Heart left ventricle (tissue), 16 donors: ENCODE measurements around the gene LDHA. TPM values are rescaled to one million over a fixed set of nuclear protein-coding genes. Genes with fewer than 3 reads are reported as not detected.

Source experiments
- ATAC-seq, 4 donors: fragments of 200-7000 bp; cut with Tn5 transposase; one replicate each; pipeline ENCODE4 v1.9.1; 2020 to 2022; ENCODE audit warnings: moderate library complexity in 4 of 4, mild to moderate bottlenecking in 3 of 4, moderate number of reproducible peaks in 1 of 4
- DNase-seq, 5 donors: peaks; one replicate each; pipeline ENCODE4 v3.0.0-alpha.2; 2020
- H3K27ac ChIP-seq, 12 donors: fragments of 200-600 bp; sonication (generic) in 4 of 12; one replicate each; pipeline versions ENCODE4 v1.5.0 to v1.8.0; 2016 to 2022; ENCODE audit warnings: mild to moderate bottlenecking in 2 of 12
- H3K27me3 ChIP-seq, 9 donors: fragments of 200-600 bp; sonication (generic) in 2 of 9; one replicate each; pipeline versions ENCODE4 v1.5.1 to v1.8.0; 2016 to 2022; ENCODE audit warnings: mild to moderate bottlenecking in 3 of 9
- H3K36me3 ChIP-seq, 9 donors: fragments of 200-600 bp; sonication (generic) in 2 of 9; one replicate each; pipeline versions ENCODE4 v1.5.0 to v1.8.0; 2018 to 2022; ENCODE audit warnings: mild to moderate bottlenecking in 2 of 9
- H3K4me1 ChIP-seq, 12 donors: fragments of 200-600 bp; sonication (generic) in 4 of 12; one replicate each; pipeline versions ENCODE4 v1.5.0 to v1.8.0; 2016 to 2022; ENCODE audit warnings: mild to moderate bottlenecking in 3 of 12
- H3K4me3 ChIP-seq, 12 donors: fragments of 200-600 bp; sonication (generic) in 4 of 12; one replicate each; pipeline versions ENCODE4 v1.5.0 to v1.8.0; 2017 to 2022; ENCODE audit warnings: mild to moderate bottlenecking in 9 of 12, moderate library complexity in 4 of 12
- H3K9me3 ChIP-seq, 12 donors: fragments of 200-600 bp; sonication (generic) in 4 of 12; one replicate each; pipeline versions ENCODE4 v1.5.0 to v1.8.0; 2016 to 2022; ENCODE audit warnings: mild to moderate bottlenecking in 1 of 12
- POLR2A ChIP-seq, 2 donors: fragments of 450-650 bp; IDR thresholded peaks; one replicate each; pipeline ENCODE4 v1.6.1; 2017; ENCODE audit warnings: antibody characterized with exemption in 2 of 2, mild to moderate bottlenecking in 2 of 2, moderate library complexity in 2 of 2
- WGBS, 4 donors: extraction: QIAGEN DNeasy Blood & Tissue Kit in 2 of 4; methylation state at CpG; one replicate each; pipeline versions ENCODE4 v1.1.5 to v1.1.7; 2013 to 2018; 5-methylcytosine and 5-hydroxymethylcytosine counted together
- intact Hi-C, 10 donors: fragments of 100-400 bp; cut with DNase I; formaldehyde crosslinking; loops; one replicate each; pipeline versions ENCODE4 v1.11.1 to v1.14.2; 2022
- polyA plus RNA-seq, 2 donors: library from polyadenylated mRNA; stranded (reverse); fragments of 200-250 nt; gene quantifications; one replicate each; pipeline ENCODE4 v1.2.3, GENCODE V29; 2013
- total RNA-seq, 9 donors: library from RNA; depleted of rRNA in 2 of 9; stranded (reverse); fragments of >200 nt in 2 of 9; fragmentation: NEBNext Ultra II Directional in 3 of 9; extraction: Animal tissue kit (Norgen Biotek cat#: 25700) in 3 of 9; gene quantifications; one replicate each; pipeline versions ENCODE4 v1.1.0 to v1.2.4, GENCODE V29; 2016 to 2023
- TF ChIP-seq, protein P1 (sequence below), 12 donors: fragments of 200-600 bp; sonication (generic) in 4 of 12; IDR thresholded peaks; one replicate each; pipeline versions ENCODE4 v1.5.0 to v1.8.0; 2018 to 2022; ENCODE audit warnings: antibody characterized with exemption in 12 of 12, mild to moderate bottlenecking in 5 of 12
- donor health status: ischemic (EF 13 %, LVEDD 7.1; RV severe dilation, severe dysfunction).
- donor health status: healthy with polysubstance abuse.
- donor health status: DM: no; HTN: yes; CAD: no.
- donor health status: DM: no; HTN: no; CAD: no.
- donor health status: ischemic (EF 25% LVEDD 6.9; RV normal size, moderate dysfunction).
- donor health status: ischemic (EF 25% LVEDD 5.7; RV mildly dilated, moderate dysfunction).
- donor health status: healthy.
- donor health status: DM: yes; HTN: yes; CAD: no.
- donor health status: ischemic (EF 35%, LVEDD 5.7; RV mildly dilated, moderate dysfunction).
- donor health status: nonischemic (EF 11% LVEDD 7.7; RV severe dilation, severe dysfunction).
- donor health status: DM: yes; HTN: yes; CAD: no.
- donor health status: PGD.
- donor health status: ischemic (EF 29% LVEDD 5.4; RV normal size, mild dysfunction).
- donor health status: nonischemic (EF 23%, LVEDD 6.1; RV moderate dilation, normal function).

The LDHA gene
- total and polyA plus RNA-seq, 11 donors: 191 to 961 (median 322) TPM

DNA sequence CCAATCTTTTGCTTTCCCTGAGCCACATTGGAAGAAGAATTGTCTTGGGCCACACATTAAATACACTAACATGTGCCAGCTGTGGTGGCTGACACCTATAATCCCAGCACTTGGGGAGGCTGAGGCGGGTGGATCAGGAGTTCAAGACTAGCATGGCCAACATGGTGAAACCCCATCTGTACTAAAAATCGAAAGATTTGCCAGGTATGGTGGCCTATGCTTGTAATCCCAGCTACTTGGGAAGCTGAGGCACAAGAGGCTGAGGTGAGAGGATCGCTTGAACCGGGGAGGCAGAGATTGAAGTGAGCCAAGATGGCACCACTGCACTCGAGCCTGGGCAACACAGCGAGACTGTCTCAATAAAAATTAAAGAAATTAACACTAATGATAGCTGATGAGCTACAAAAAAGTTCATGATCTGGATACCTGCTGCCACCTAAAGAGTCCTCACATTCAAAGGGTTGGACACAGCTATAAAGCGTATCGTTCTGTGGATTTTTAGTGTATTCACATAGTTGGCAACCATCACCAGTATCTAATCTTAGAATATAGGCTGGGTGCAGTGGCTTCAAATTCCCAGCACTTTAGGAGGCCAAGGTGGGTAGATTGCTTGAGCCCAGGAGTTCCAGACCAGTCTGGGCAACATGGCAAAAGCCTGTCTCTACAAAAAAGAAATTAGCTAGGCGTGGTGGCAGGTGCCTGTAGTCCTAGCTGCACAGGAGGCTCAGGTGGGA, 14.4 kb downstream of the LDHA start:
- no peak overlapping the region for H3K4me3 ChIP-seq
- H3K27ac ChIP-seq: no peak overlapping the region
- no peaks in the 10 kb centered on the region for H3K9me3 ChIP-seq
- H3K4me1 ChIP-seq: peaks cover 0 to 5% (median 0%) of the 10 kb centered on the region in 12 donors
- 90 to 94% (median 93%) methylated on average over 9 of the region's 9 CpGs for WGBS, 4 donors
- TF ChIP-seq POLR2A (IDR thresholded peaks at IDR 0.05): no peak
- TF ChIP-seq, protein P1, sequence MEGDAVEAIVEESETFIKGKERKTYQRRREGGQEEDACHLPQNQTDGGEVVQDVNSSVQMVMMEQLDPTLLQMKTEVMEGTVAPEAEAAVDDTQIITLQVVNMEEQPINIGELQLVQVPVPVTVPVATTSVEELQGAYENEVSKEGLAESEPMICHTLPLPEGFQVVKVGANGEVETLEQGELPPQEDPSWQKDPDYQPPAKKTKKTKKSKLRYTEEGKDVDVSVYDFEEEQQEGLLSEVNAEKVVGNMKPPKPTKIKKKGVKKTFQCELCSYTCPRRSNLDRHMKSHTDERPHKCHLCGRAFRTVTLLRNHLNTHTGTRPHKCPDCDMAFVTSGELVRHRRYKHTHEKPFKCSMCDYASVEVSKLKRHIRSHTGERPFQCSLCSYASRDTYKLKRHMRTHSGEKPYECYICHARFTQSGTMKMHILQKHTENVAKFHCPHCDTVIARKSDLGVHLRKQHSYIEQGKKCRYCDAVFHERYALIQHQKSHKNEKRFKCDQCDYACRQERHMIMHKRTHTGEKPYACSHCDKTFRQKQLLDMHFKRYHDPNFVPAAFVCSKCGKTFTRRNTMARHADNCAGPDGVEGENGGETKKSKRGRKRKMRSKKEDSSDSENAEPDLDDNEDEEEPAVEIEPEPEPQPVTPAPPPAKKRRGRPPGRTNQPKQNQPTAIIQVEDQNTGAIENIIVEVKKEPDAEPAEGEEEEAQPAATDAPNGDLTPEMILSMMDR (IDR thresholded peaks at IDR 0.05): no peak
- H3K27me3 ChIP-seq: no peaks in the 10 kb centered on the region
- H3K36me3 ChIP-seq: peaks cover 6 to 56% (median 53%) of the 10 kb centered on the region in 9 donors
- ATAC-seq: peak in 2 of 4 donors; percentile 33 to 40
- DNase-seq: no peak
- intact Hi-C loops: loop anchor here in 1 of 10 donors (10.0 kb wide), 1 partner anchor 106 kb away; no protein-coding TSS in a partner anchor

DNA sequence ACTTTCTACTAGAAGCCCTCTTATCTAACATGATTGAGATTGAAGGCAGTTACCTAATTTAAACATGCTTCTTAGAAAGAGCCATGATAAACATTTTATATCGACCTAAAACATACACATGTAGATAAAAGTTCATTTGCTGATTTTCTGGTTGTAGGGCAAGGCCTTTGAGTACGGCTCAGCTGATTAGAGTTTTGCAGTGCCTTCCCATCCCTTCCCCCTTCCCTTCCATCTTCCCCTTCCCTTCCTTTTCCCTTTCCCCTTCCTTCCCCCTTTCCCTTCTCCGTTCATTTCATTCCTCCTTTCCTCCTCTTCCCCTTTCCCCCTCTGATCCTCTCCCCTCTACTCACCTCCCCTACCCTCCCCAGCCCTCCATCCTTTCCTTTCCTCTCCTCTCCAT, 22.1 kb downstream of the LDHA start:
- Histone ChIP-seq H3K27me3 (no peaks in the 10 kb centered on the region), H3K27ac (no peak overlapping the region), H3K4me1 (peaks cover 0 to 5% (median 0%) of the 10 kb centered on the region in 12 donors), H3K4me3 (no peak overlapping the region), H3K36me3 (no peaks in the 10 kb centered on the region), H3K9me3 (no peaks in the 10 kb centered on the region)
- DNase-seq (no peak), ATAC-seq (no peak)
- no peak for TF ChIP-seq POLR2A (IDR thresholded peaks at IDR 0.05)
- TF ChIP-seq, protein P1 (IDR thresholded peaks at IDR 0.05): no peak
- intact Hi-C loops: loop anchor here in 1 of 10 donors (10.0 kb wide), 1 partner anchor 52 kb away; no protein-coding TSS in a partner anchor
- 72 to 84% (median 76%) methylated on average over 3 of the region's 3 CpGs for WGBS, 4 donors

DNA sequence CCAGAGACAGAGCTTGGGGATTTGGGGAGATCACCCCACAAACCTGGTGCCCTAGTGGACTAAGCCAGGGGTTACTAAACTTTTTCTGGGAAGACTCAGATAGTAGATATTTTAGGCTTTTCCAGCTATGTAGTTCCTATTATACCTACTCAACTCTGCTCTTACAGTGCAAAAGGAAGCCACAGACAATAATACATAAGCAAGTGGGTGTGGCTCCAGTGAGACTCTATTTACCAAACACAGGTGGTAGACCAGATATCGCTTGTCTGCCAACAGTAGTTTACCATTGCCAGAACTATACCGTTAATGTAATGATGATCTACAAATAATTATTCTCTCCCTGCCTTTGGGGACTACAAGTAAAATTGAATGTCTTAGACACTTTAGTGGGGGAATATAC, 24.7 kb downstream of the LDHA start:
- intact Hi-C loops: loop anchor here in 1 of 10 donors (10.0 kb wide), 1 partner anchor 54 kb away; no protein-coding TSS in a partner anchor
- Histone ChIP-seq H3K36me3 (no peaks in the 10 kb centered on the region), H3K27ac (no peak overlapping the region), H3K9me3 (no peaks in the 10 kb centered on the region), H3K4me3 (no peak overlapping the region), H3K27me3 (no peaks in the 10 kb centered on the region), H3K4me1 (no peaks in the 10 kb centered on the region)
- 88 to 92% (median 88%) methylated on average over 2 of the region's 2 CpGs for WGBS, 4 donors
- TF ChIP-seq POLR2A (IDR thresholded peaks at IDR 0.05): no peak
- TF ChIP-seq, protein P1 (IDR thresholded peaks at IDR 0.05): no peak
- ATAC-seq (no peak), DNase-seq (no peak)

DNA sequence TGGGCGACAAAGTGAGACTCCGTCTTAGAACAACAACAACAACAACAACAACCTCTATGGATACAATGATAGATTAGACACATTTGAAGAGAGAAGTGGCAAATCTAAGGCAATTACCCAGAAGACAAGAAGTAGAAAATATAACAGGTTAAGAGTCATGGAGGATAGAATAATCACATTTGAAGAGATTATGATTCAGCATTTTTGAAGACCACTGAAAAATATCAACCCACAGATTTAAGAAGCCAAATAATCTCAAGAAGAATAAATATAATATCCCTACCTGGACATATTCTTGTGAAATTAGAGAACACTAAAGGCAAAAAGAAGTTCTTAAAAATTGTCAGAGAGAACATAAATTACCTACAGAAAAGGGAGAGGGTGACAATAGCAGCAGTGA, 25.7 kb downstream of the LDHA start:
- WGBS, 4 donors: 80 to 98% (median 92%) methylated on average over 2 of the region's 2 CpGs
- no peak for DNase-seq
- TF ChIP-seq, protein P1 (IDR thresholded peaks at IDR 0.05): no peak
- TF ChIP-seq POLR2A (IDR thresholded peaks at IDR 0.05): no peak
- H3K4me3 ChIP-seq: no peak overlapping the region
- H3K27me3 ChIP-seq: no peaks in the 10 kb centered on the region
- no peak for ATAC-seq
- intact Hi-C loops: no loop called here
- no peaks in the 10 kb centered on the region for H3K9me3 ChIP-seq
- no peak overlapping the region for H3K27ac ChIP-seq
- H3K4me1 ChIP-seq: no peaks in the 10 kb centered on the region
- H3K36me3 ChIP-seq: no peaks in the 10 kb centered on the region
